ENCODE data around the gene VAMP1.
"Not testable (repeated sequence)": the region's sequence is repeated elsewhere in the genome, so short reads cannot be mapped to it uniquely, and the experiment has no call there.

VAMP1 gene

GRCh38 chr12:6451348-6452244 lies 18.9 kb downstream of the VAMP1 start, which contains the start of gene TAPBPL:
Gene TAPBPL, plus strand, starts transcription at chr12:6452042. Its CDS starts 207 bp downstream, at chr12:6452249.
- FAIRE-seq (no peak), DNase-seq (ENCODE audit: low spot score) (peak; percentile 51)

- DNase-seq (ENCODE audit: low spot score) (no peak), FAIRE-seq (no peak)
Measured at GRCh38 chr12:6450869-6451347, 19.6 kb downstream of the VAMP1 start.

DNA sequence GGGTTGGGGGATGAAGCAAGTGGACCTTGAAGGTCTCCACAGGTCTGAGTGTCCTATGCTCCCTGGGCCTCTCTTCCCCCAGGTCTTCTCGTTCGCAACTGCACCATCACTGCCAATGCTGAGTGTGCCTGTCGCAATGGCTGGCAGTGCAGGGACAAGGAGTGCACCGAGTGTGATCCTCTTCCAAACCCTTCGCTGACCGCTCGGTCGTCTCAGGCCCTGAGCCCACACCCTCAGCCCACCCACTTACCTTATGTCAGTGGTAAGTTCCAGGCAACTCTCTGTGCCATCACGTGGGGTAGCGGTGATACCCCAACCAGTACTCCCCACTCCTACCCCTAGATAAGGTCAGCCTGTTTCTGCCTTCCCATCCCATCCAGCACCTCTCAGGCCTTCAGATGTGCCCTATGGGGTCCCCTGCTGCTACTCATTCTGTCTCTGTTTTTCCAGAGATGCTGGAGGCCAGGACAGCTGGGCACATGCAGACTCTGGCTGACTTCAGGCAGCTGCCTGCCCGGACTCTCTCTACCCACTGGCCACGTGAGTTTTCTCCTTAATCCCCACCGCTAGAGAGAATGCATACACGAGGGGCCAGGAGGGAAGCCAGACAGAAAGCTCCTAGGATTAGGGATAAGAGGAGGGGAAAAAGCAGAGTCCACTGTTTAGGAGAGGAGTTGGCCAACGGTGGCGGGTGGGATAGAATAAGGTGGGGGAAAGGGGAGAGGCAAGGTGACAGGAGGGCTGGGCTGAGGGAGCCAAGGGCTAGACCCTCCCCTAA lies 20.2 kb downstream of the VAMP1 start:
- FAIRE-seq (no peak), DNase-seq (ENCODE audit: low spot score) (no peak)

DNA sequence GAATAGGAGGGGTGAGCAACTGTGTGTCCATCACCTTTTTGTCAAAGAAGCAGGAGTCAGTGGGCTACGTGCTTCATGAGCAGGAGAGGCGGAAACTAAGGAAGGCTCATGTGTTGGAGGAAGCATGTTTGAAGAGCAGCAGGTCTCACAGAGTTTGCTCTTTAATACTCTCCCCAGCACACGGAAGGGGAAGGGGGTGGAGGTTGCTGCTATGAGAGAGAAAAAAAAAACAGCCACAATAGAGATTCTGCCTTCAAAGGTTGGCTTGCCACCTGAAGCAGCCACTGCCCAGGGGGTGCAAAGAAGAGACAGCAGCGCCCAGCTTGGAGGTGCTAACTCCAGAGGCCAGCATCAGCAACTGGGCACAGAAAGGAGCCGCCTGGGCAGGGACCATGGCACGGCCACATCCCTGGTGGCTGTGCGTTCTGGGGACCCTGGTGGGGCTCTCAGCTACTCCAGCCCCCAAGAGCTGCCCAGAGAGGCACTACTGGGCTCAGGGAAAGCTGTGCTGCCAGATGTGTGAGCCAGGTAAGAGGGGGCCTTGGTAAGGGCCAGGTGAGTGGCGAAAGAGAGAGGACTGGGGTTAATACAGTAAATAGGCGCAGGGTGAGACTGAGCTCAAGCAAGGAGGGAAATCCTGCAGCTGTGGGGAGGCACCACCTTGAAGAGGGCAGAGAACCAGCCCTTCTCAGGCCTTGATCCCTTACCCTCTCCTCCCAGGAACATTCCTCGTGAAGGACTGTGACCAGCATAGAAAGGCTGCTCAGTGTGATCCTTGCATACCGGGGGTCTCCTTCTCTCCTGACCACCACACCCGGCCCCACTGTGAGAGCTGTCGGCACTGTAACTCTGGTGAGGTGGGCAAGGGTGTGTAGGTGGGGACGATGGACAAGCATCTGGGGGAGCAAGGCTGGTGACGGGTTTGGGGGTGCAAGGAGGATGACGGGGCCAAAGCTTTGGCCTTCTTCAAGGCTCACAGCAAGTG lies 25.5 kb downstream of the VAMP1 start, which contains the start of gene CD27:
Gene CD27 (plus strand): TSS at position 252 of the 985 bp plus-strand sequence. CDS start 141 bp downstream, at position 393.
- FAIRE-seq: no peak
- DNase-seq (ENCODE audit: low spot score): no peak

DNA sequence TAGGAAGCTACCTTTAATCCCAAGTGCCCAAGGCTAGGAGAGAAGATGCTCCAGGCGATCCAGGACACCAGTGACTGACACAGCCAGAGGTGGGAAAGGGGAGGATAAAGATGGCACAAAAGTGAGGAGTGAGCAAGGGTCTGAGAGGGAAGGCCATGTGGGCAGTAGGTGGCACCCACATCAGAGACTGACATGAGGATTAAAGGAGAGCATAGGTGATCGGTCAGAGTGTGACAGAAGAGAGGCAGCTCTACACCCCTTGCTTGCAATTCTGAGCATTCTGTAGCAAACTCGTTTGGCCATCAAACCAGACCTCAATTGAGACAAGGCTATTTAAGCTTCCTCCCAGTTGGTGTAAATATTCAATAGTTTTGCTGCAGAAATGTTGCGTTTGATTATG lies 26.4 kb downstream of the VAMP1 start:
- FAIRE-seq (no peak), DNase-seq (ENCODE audit: low spot score) (no peak)

- FAIRE-seq: no peak
Measured at GRCh38 chr12:6443361-6443983, 27.0 kb downstream of the VAMP1 start.

GRCh38 chr12:6442836-6443235 lies 27.6 kb downstream of the VAMP1 start:
- DNase-seq (ENCODE audit: low spot score) (no peak), FAIRE-seq (no peak)

More at GRCh38 chr12:6443361-6443983, 27.0 kb downstream of the VAMP1 start:
- DNase-seq (ENCODE audit: low spot score): no peak

GRCh38 chr12:6440391-6440790 lies 30.1 kb downstream of the VAMP1 start:
- FAIRE-seq (no peak), DNase-seq (ENCODE audit: low spot score) (no peak)

DNA sequence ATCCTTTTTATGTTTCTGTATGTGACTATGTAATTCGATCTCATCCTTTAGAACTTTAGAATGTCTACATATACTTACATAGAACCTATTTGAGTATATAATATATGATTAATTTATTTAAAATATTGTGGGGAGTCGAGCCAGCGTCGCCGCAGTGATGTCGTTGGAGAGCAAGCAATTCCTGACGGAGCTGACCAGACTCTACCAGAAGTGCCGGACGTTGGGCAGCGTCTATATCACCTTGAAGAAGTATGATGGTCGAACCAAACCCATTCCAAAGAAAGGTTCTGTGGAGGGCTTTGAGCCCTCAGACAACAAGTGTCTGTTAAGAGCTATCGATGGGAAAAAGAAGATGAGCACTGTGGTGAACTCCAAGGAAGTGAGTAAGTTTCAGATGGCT lies 32.1 kb downstream of the VAMP1 start:
- no peak for FAIRE-seq
- DNase-seq (ENCODE audit: low spot score): no peak

- DNase-seq (ENCODE audit: low spot score) (no peak), FAIRE-seq (no peak)
Measured at GRCh38 chr12:6437586-6437985, 32.9 kb downstream of the VAMP1 start.

DNA sequence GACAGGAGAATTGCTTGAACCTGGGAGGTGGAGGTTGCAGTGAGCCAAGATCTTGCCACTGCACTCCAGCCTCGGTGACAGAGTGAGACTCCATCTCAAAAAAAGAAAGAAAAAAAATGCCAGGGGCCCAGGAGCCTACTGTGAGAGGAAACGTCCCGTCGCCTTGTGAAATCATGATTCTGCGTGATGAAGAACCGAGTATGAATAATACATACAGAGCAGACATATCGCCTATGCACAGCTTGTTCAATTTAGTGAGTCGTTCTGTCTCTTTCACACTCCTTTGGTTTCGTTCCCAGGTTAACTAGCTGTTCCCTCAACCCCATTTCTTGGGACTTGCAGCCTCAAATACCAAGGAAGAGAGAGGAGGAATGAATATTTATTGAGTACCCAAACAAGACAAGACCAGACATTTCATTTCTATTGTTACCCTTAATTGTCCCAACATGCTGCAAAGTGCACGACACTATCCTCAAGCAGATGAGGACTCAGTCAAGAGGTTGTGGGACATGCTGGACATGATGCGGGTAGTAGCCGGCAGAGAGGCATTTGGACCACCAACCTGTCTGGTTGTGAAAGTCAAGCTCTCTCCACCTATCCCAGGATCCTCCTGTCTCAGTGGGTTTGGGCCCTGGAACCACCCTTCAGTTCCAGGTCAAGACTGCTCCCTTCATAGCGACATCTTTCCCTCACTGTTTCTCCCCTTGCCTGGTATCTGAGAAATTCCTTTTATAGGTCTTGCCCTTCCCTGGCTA lies 34.3 kb downstream of the VAMP1 start:
- DNase-seq (ENCODE audit: low spot score) (no peak), FAIRE-seq (no peak)

DNA sequence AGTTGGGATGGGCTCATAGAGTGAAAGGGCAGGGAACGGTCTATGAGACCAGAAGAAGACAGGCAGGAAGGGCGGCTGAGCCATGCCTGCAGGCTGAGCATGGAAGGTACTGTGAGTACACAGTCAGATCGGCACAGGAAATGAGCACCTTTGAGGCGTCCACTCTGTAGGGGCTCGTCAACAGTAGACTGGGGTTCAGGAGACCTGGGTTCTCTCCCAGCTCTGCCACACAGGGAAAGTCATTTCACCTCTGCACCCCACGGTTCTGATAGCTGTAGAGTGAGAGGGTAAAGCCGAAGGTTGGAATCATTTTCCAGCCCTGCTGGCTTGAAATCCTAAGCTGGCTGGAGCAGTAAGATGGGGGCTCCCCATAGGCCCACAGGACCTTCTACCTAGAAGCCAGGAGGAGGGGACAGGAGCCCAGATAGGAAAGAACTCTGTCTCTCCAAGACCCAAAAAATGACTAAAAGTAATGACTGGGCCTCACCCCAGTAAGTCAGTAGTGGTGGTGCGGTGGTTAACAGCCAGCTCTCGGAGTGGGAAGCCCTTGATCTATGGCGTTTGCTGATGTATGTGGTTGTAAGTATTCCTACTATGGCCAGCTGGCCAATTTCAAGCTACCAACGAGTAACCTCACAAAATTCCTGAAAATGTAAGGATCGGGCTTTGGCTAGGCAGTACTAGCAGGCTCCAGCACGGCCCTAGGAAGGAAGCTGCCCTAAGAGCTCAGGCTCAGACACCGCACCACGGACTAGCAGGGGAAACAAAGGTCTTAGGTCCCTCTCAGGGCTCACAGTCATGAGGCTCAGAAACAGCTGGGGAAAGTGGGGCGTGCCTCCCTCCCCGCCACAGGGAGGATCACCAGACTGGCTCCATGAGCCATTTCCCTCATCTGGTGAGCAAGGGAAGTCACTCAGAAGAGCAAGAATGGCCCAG lies 36.0 kb downstream of the VAMP1 start:
- FAIRE-seq (no peak), DNase-seq (ENCODE audit: low spot score) (no peak)

GRCh38 chr12:6432991-6433390 lies 37.5 kb downstream of the VAMP1 start:
- FAIRE-seq: no peak

GRCh38 chr12:6430124-6430989 lies 40.1 kb downstream of the VAMP1 start:
- peak; percentile 89 for DNase-seq (ENCODE audit: low spot score)
- peak; percentile 81 for FAIRE-seq

More at GRCh38 chr12:6432991-6433390, 37.5 kb downstream of the VAMP1 start:
- DNase-seq (ENCODE audit: low spot score): no peak

DNA sequence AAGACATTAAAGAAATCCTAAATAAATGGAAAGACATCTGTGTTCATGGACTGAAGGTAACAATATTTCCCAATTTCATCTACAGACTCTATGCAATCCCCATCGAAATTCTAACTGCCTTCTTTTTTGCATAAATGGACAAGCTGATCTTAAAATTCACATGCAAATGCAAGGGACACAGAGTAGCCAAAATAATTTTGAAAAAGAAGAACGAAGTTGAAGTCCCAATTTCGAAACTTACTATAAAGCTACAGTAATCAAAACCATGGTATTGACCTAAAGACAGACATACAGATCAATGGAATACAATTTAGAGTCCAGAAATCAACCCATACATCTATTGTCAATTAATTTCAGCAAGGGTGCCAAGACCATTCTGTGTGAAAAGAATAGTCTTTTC lies 42.2 kb downstream of the VAMP1 start:
- DNase-seq (ENCODE audit: low spot score) (no peak), FAIRE-seq (no peak)

- not testable (repeated sequence) for FAIRE-seq; DNase-seq (ENCODE audit: low spot score)
Measured at GRCh38 chr12:6427796-6428195, 42.7 kb downstream of the VAMP1 start.

- DNase-seq (ENCODE audit: low spot score) (peak; percentile 76), FAIRE-seq (peak; percentile 45)
Measured at GRCh38 chr12:6426882-6427671, 43.4 kb downstream of the VAMP1 start.

All from RCC 7860 (cell line).